GM03348 (cell line): Measurements from ENCODE around the gene IL15.
"Not testable (repeated sequence)": the region's sequence is repeated elsewhere in the genome, so short reads cannot be mapped to it uniquely, and the experiment has no call there.

Experiments used
- DNase-seq: peaks from one replicate; pipeline ENCODE4 v3.0.0; 2012; ENCODE audit warnings: low spot score

IL15 gene

GRCh38 chr4:141705048-141705746, 68.8 kb downstream of the IL15 start:
- no peak for DNase-seq

GRCh38 chr4:141705747-141706377, 69.5 kb downstream of the IL15 start:
- DNase-seq, result no peak

GRCh38 chr4:141706445-141706844, 70.1 kb downstream of the IL15 start:
- DNase-seq, result no peak

- DNase-seq, result peak; percentile 57
Observed at GRCh38 chr4:141711211-141711610, 74.8 kb downstream of the IL15 start.

GRCh38 chr4:141713185-141713584, 76.8 kb downstream of the IL15 start:
- no peak for DNase-seq

- peak; percentile 30 for DNase-seq
Observed at GRCh38 chr4:141713771-141714445, 77.5 kb downstream of the IL15 start.

- DNase-seq, result no peak
Observed at GRCh38 chr4:141719585-141719984, 83.2 kb downstream of the IL15 start.

- DNase-seq, result no peak
Observed at GRCh38 chr4:141721174-141721573, 84.8 kb downstream of the IL15 start.

- no peak for DNase-seq
Observed at GRCh38 chr4:141724646-141725045, 88.3 kb downstream of the IL15 start.

- no peak for DNase-seq
Observed at GRCh38 chr4:141727420-141727819, 91.0 kb downstream of the IL15 start.

- no peak for DNase-seq
Observed at GRCh38 chr4:141730805-141731204, 94.4 kb downstream of the IL15 start.

GRCh38 chr4:141731481-141731880, 95.1 kb downstream of the IL15 start:
- DNase-seq, result no peak

GRCh38 chr4:141739636-141740035, 103.3 kb downstream of the IL15 start:
- no peak for DNase-seq

- DNase-seq, result no peak
Observed at GRCh38 chr4:141746026-141746425, 109.6 kb downstream of the IL15 start.

GRCh38 chr4:141751806-141752205, 115.4 kb downstream of the IL15 start:
- not testable (repeated sequence) for DNase-seq

GRCh38 chr4:141757287-141757686, 120.9 kb downstream of the IL15 start:
- DNase-seq, result peak; percentile 12

GRCh38 chr4:141759796-141760425, 123.5 kb downstream of the IL15 start:
- DNase-seq, result peak; percentile 5

GRCh38 chr4:141761926-141762325, 125.5 kb downstream of the IL15 start:
- no peak for DNase-seq

GRCh38 chr4:141763374-141763773, 127.0 kb downstream of the IL15 start:
- DNase-seq, result no peak

- DNase-seq, result peak; percentile 59
Observed at GRCh38 chr4:141768954-141769353, 132.6 kb downstream of the IL15 start.

GRCh38 chr4:141771889-141772830, 135.8 kb downstream of the IL15 start:
- DNase-seq, result no peak

GRCh38 chr4:141772838-141773237, 136.5 kb downstream of the IL15 start:
- no peak for DNase-seq
